Naive B cell (primary cell): ENCODE measurements around the gene CCL16. TPM values are rescaled to one million over a fixed set of nuclear protein-coding genes. Genes with fewer than 3 reads are reported as not detected.
"Not testable (repeated sequence)": the region's sequence is repeated elsewhere in the genome, so short reads cannot be mapped to it uniquely, and the experiment has no call there.

Experiments
- ATAC-seq, 2 donors: fragments of 150-1000 bp; cut with Tn5 transposase; 2 replicates each; pipeline ENCODE4 v1.10.0; 2021; ENCODE audit warnings: low read depth in 2 of 2, mild to moderate bottlenecking in 2 of 2, moderate library complexity in 2 of 2
- DNase-seq: peaks from one replicate; pipeline ENCODE4 v3.0.0; 2022
- H3K27ac Mint-ChIP-seq, 6 donors: one replicate each; pipeline ENCODE4 v1.8.0; 2020 to 2022; ENCODE audit warnings: mild to moderate bottlenecking in 6 of 6, mixed read lengths in 6 of 6, moderate library complexity in 5 of 6, inconsistent platforms in 2 of 6
- H3K27me3 Mint-ChIP-seq, 3 donors: one replicate each; pipeline ENCODE4 v1.8.0; 2021 to 2022; ENCODE audit warnings: mixed read lengths in 3 of 3, mild to moderate bottlenecking in 1 of 3
- H3K36me3 Mint-ChIP-seq, 2 donors: one replicate each; pipeline ENCODE4 v1.8.0; 2020 to 2022; ENCODE audit warnings: mixed read lengths in 2 of 2, inconsistent platforms in 1 of 2, mild to moderate bottlenecking in 1 of 2
- H3K4me1 Mint-ChIP-seq, 3 donors: one replicate each; pipeline ENCODE4 v1.8.0; 2020 to 2022; ENCODE audit warnings: mixed read lengths in 3 of 3, inconsistent platforms in 1 of 3, mild to moderate bottlenecking in 1 of 3, moderate library complexity in 1 of 3
- H3K4me3 Mint-ChIP-seq, 8 donors: one replicate each; pipeline ENCODE4 v1.8.0; 2020 to 2022; ENCODE audit warnings: mild to moderate bottlenecking in 8 of 8, mixed read lengths in 8 of 8, moderate library complexity in 8 of 8, inconsistent platforms in 2 of 8
- H3K9me3 Mint-ChIP-seq, 7 donors: one replicate each; pipeline ENCODE4 v1.8.0; 2020 to 2022; ENCODE audit warnings: mixed read lengths in 7 of 7, mild to moderate bottlenecking in 5 of 7, inconsistent platforms in 2 of 7, moderate library complexity in 1 of 7
- polyA plus RNA-seq, 6 donors: library from polyadenylated mRNA; unstranded; fragments of 300-500 nt; fragmentation: Illumina TruSeq; gene quantifications; one replicate each; pipeline ENCODE4 v1.2.3, GENCODE V29; 2021; ENCODE audit warnings: low read depth in 6 of 6

The CCL16 gene
- polyA plus RNA-seq, 6 donors from 2014 or later: not detected

GRCh38 chr17:35947156-35947585 lies 34.1 kb downstream of the CCL16 start:
- peak overlapping the region in 1 of 6 donors; percentile 47 for H3K27ac Mint-ChIP-seq
- H3K9me3 Mint-ChIP-seq: no peaks in the 10 kb centered on the region
- peaks cover 0 to 13% (median 4%) of the 10 kb centered on the region in 3 donors for H3K27me3 Mint-ChIP-seq
- H3K4me1 Mint-ChIP-seq: peaks cover 0 to 5% (median 0%) of the 10 kb centered on the region in 3 donors
- ATAC-seq (peak; percentile 92 to 98), DNase-seq (peak; percentile 49)
- H3K4me3 Mint-ChIP-seq: no peak overlapping the region
- no peaks in the 10 kb centered on the region for H3K36me3 Mint-ChIP-seq

GRCh38 chr17:35944151-35944550 lies 37.1 kb downstream of the CCL16 start:
- Mint-ChIP-seq H3K27me3 (peaks cover 0 to 13% (median 3%) of the 10 kb centered on the region in 3 donors), H3K4me3 (no peak overlapping the region), H3K36me3 (no peaks in the 10 kb centered on the region), H3K27ac (no peak overlapping the region), H3K9me3 (no peaks in the 10 kb centered on the region), H3K4me1 (peaks cover 0 to 5% (median 0%) of the 10 kb centered on the region in 3 donors)
- DNase-seq (no peak), ATAC-seq (no peak)

GRCh38 chr17:35943537-35943936 lies 37.8 kb downstream of the CCL16 start, which contains the start of gene LYZL6:
Gene LYZL6 (minus strand): TSS chr17:35943713. CDS start chr17:35939356, 4,357 bp downstream.
- peaks cover 0 to 5% (median 0%) of the 10 kb centered on the region in 3 donors for H3K4me1 Mint-ChIP-seq
- no peaks in the 10 kb centered on the region for H3K9me3 Mint-ChIP-seq
- H3K27ac Mint-ChIP-seq: peak within 1 kb of the TSS in 1 of 6 donors; percentile 83
- H3K27me3 Mint-ChIP-seq: peaks cover 0 to 13% (median 3%) of the 10 kb centered on the region in 3 donors
- ATAC-seq (no peak), DNase-seq (no peak)
- H3K4me3 Mint-ChIP-seq: peak within 1 kb of the TSS in 1 of 8 donors; percentile 42
- H3K36me3 Mint-ChIP-seq: no peaks in the 10 kb centered on the region

- DNase-seq (no peak), ATAC-seq (no peak)
- Mint-ChIP-seq H3K27me3 (peaks cover 0 to 13% (median 3%) of the 10 kb centered on the region in 3 donors), H3K4me1 (peaks cover 0 to 5% (median 0%) of the 10 kb centered on the region in 3 donors), H3K9me3 (no peaks in the 10 kb centered on the region), H3K4me3 (no peak overlapping the region), H3K36me3 (no peaks in the 10 kb centered on the region), H3K27ac (peak overlapping the region in 1 of 6 donors; percentile 83)
These were observed 38.6 kb downstream of the CCL16 start for GRCh38 chr17:35942588-35943186.

- not testable (repeated sequence) for H3K27ac Mint-ChIP-seq
These were observed 42.8 kb downstream of the CCL16 start for GRCh38 chr17:35938492-35938891.

GRCh38 chr17:35936063-35936462 lies 45.2 kb downstream of the CCL16 start:
- Mint-ChIP-seq H3K9me3 (no peaks in the 10 kb centered on the region), H3K4me1 (peaks cover 0 to under 1% (median 0%) of the 10 kb centered on the region in 3 donors), H3K4me3 (no peak overlapping the region), H3K27me3 (peaks cover 0 to 11% (median 6%) of the 10 kb centered on the region in 3 donors), H3K36me3 (no peaks in the 10 kb centered on the region), H3K27ac (no peak overlapping the region)
- DNase-seq (no peak), ATAC-seq (no peak)

More at GRCh38 chr17:35938492-35938891, 42.8 kb downstream of the CCL16 start:
- H3K27me3 Mint-ChIP-seq: peaks cover 3 to 12% (median 11%) of the 10 kb centered on the region in 3 donors
- H3K4me1 Mint-ChIP-seq, H3K9me3 Mint-ChIP-seq, H3K4me3 Mint-ChIP-seq, DNase-seq, ATAC-seq, H3K36me3 Mint-ChIP-seq: not testable (repeated sequence)

- Mint-ChIP-seq H3K4me3 (no peak overlapping the region), H3K27ac (no peak overlapping the region), H3K36me3 (no peaks in the 10 kb centered on the region), H3K9me3 (no peaks in the 10 kb centered on the region), H3K4me1 (peaks cover 0 to 12% (median 10%) of the 10 kb centered on the region in 3 donors), H3K27me3 (peaks cover 0 to 11% (median 11%) of the 10 kb centered on the region in 3 donors)
- no peak for ATAC-seq
- no peak for DNase-seq
These were observed 46.5 kb downstream of the CCL16 start for GRCh38 chr17:35934760-35935159.

- DNase-seq (no peak), ATAC-seq (no peak)
- H3K36me3 Mint-ChIP-seq: no peaks in the 10 kb centered on the region
- peaks cover 3 to 11% (median 11%) of the 10 kb centered on the region in 3 donors for H3K27me3 Mint-ChIP-seq
- H3K9me3 Mint-ChIP-seq: no peaks in the 10 kb centered on the region
- H3K4me3 Mint-ChIP-seq: no peak overlapping the region
- no peak overlapping the region for H3K27ac Mint-ChIP-seq
- H3K4me1 Mint-ChIP-seq: peaks cover 0 to 14% (median 10%) of the 10 kb centered on the region in 3 donors
These were observed 48.7 kb downstream of the CCL16 start for GRCh38 chr17:35932586-35932985.

GRCh38 chr17:35931794-35932425 lies 49.4 kb downstream of the CCL16 start:
- no peak for DNase-seq
- no peak for ATAC-seq
- no peaks in the 10 kb centered on the region for H3K9me3 Mint-ChIP-seq
- peaks cover 3 to 11% (median 9%) of the 10 kb centered on the region in 3 donors for H3K27me3 Mint-ChIP-seq
- H3K36me3 Mint-ChIP-seq: no peaks in the 10 kb centered on the region
- H3K4me1 Mint-ChIP-seq: peaks cover 0 to 14% (median 10%) of the 10 kb centered on the region in 3 donors
- no peak overlapping the region for H3K27ac Mint-ChIP-seq
- H3K4me3 Mint-ChIP-seq: no peak overlapping the region

GRCh38 chr17:35930211-35931065 lies 50.9 kb downstream of the CCL16 start, which contains the start of gene RDM1:
Gene RDM1 (minus strand): TSS chr17:35930773. CDS start chr17:35930727, 46 bp downstream.
- Mint-ChIP-seq H3K9me3 (no peaks in the 10 kb centered on the region), H3K4me1 (peaks cover 0 to 14% (median 10%) of the 10 kb centered on the region in 3 donors), H3K27me3 (peaks cover 3 to 11% (median 5%) of the 10 kb centered on the region in 3 donors), H3K4me3 (peak within 1 kb of the TSS; percentile 71 to 91 (median 85)), H3K36me3 (no peaks in the 10 kb centered on the region), H3K27ac (peak within 1 kb of the TSS in 4 of 6 donors; percentile 24 to 86 (median 34))
- DNase-seq: peak; percentile 63
- ATAC-seq: peak; percentile 94 to 95

GRCh38 chr17:35927714-35928113 lies 53.6 kb downstream of the CCL16 start:
- ATAC-seq (no peak), DNase-seq (no peak)
- H3K9me3 Mint-ChIP-seq: no peaks in the 10 kb centered on the region
- peaks cover 4 to 23% (median 10%) of the 10 kb centered on the region in 3 donors for H3K4me1 Mint-ChIP-seq
- H3K27me3 Mint-ChIP-seq: peaks cover 0 to 5% (median 3%) of the 10 kb centered on the region in 3 donors
- H3K36me3 Mint-ChIP-seq: no peaks in the 10 kb centered on the region
- no peak overlapping the region for H3K4me3 Mint-ChIP-seq
- peak overlapping the region in 1 of 6 donors; percentile 82 for H3K27ac Mint-ChIP-seq
